ENCODE results near the gene B9D2. TPM values are rescaled to one million over a fixed set of nuclear protein-coding genes. Genes with fewer than 3 reads are reported as not detected.

Gene B9D2
- total RNA-seq, 2 donors from 2014 or later = 6.2 to 8.6 TPM

- ATAC-seq (no peak), DNase-seq (no peak)
- intact Hi-C loops (cut with DNase I, micrococcal nuclease) = no loop called here
These were observed 42.2 kb downstream of the B9D2 start for GRCh38 chr19:41321600-41322270.

GRCh38 chr19:41321204-41321599, 42.7 kb downstream of the B9D2 start:
- no peak for DNase-seq
- intact Hi-C loops (cut with DNase I, micrococcal nuclease) = no loop called here
- ATAC-seq = no peak

DNA sequence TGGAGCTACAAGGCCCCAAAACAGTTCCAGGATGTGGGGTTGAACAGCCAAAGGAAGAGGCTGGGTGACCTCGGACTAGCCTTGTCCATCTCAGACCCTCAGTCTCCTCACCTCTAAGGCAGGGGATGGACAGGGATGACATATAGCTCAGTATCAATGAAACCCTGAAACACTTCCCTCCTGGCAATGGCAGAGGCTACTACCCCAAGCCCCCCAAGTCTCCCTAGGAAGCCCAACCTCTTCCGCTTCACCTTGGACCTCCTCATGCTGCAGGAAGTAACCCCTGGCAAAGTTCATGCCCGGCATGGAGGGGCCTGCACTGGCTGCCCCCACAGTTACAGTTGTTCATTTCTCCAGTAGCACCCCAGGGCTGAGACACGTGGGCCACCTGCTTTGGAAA, 43.4 kb downstream of the B9D2 start:
- no peak for DNase-seq
- intact Hi-C loops (cut with DNase I, micrococcal nuclease) = no loop called here
- no peak for ATAC-seq

DNA sequence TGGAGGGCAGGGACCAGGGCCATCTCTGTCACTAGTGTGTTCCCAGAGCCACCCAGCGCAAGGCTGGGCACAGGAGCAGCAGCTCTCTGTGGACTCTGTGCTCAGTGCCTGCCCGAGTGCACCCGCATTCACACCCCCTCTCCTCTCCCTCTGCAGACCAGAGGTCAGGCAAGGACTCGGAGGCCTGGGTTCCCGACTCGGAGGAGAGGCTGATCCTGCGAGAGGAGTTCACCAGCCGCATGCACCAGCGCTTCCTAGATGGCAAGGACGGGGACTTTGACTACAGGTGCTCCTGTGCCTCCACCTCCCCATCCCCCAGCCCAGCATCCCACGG, 43.8 kb downstream of the B9D2 start:
- ATAC-seq (no peak), DNase-seq (no peak)
- intact Hi-C loops (cut with DNase I, micrococcal nuclease) = no loop called here

GRCh38 chr19:41319500-41320184, 44.3 kb downstream of the B9D2 start:
- no peak for DNase-seq
- intact Hi-C loops (cut with DNase I, micrococcal nuclease) = no loop called here
- ATAC-seq = no peak

DNA sequence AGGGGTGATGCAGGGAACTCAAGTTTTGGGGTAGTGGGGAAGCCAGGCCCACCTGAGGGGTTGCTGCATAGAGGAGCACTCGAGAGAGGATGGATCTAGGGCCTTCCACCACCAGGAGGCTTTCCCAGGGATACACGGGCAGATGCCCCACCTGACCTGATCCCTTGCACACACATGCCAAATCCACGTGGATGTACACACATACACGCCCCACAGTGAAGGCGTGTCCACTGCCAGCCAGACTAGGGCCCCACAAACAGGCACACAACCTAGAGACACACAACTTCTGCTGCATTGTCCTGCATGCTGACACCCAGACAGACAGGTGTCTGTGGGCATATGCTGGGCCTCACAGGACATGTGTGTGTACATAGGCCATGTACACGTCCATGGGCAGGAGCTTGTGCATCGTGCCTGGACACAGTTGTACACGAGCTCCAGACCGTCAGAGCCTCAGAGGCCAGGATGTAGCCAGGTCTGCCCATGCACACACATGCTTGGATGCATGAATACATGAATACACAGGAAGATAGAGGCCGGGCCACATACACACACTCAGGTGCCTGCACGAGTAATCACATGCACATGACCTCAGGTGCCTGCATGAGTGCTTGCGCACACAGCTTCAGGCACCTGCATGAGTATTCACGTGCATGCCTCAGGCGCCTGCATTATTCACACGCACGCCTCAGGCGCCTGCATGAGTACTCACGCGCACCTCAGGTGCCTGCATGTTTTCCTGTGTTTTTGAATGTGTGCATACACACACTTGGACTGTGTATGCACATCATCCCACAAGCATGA, 45.1 kb downstream of the B9D2 start:
- no peak for DNase-seq
- ATAC-seq = peak; percentile 24
- intact Hi-C loops (cut with DNase I, micrococcal nuclease) = no loop called here

DNA sequence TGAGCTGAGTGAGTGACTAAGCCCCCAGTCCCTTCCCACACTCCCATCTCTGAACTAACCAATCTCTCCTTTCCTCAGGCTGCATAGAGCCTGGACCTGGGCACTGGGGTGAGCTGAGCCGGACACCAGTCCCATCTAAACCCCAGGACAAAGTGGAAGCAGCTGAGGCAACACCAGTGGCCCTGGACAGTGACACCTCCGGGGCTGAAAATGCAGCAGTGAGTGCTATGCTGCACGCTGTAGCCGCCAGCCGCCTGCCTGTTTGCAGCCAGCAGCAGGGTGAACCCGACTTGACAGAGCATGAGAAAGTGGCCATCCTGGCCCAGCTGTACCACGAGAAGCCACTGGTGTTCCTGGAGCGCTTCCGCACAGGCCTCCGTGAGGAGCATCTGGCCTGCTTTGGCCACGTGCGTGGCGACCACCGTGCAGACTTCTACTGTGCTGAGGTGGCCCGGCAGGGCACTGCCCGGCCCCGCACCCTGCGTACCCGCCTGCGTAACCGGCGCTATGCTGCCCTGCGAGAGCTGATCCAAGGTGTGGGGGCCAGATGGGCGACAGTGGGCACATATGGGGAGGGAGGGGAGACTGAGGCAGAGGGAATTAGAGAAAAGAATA, 47.5 kb downstream of the B9D2 start:
- DNase-seq (no peak), ATAC-seq (no peak)
- intact Hi-C loops (cut with DNase I, micrococcal nuclease) = no loop called here

GRCh38 chr19:41311613-41312012, 52.3 kb downstream of the B9D2 start:
- no peak for DNase-seq
- intact Hi-C loops (cut with DNase I, micrococcal nuclease) = no loop called here
- ATAC-seq = no peak

- ATAC-seq (no peak), DNase-seq (no peak)
- intact Hi-C loops (cut with DNase I, micrococcal nuclease) = no loop called here
These were observed 52.9 kb downstream of the B9D2 start for GRCh38 chr19:41311072-41311471.

- DNase-seq (peak; percentile 83 to 88), ATAC-seq (peak; percentile 82)
- intact Hi-C loops (cut with DNase I, micrococcal nuclease) = no loop called here
These were observed 53.7 kb downstream of the B9D2 start, which contains the start of gene CCDC97 for GRCh38 chr19:41310033-41310831. CCDC97 (plus strand) TSS chr19:41310172; CDS start chr19:41310311, 139 bp downstream.

GRCh38 chr19:41309180-41310032, 54.5 kb downstream of the B9D2 start:
- peak; percentile 63 for ATAC-seq
- intact Hi-C loops (cut with DNase I, micrococcal nuclease) = loop anchor here in 1 of 2 donors (10.0 kb wide), 1 partner anchor 105 kb away; no protein-coding TSS in a partner anchor
- peak in 1 of 2 donors; percentile 42 for DNase-seq

DNA sequence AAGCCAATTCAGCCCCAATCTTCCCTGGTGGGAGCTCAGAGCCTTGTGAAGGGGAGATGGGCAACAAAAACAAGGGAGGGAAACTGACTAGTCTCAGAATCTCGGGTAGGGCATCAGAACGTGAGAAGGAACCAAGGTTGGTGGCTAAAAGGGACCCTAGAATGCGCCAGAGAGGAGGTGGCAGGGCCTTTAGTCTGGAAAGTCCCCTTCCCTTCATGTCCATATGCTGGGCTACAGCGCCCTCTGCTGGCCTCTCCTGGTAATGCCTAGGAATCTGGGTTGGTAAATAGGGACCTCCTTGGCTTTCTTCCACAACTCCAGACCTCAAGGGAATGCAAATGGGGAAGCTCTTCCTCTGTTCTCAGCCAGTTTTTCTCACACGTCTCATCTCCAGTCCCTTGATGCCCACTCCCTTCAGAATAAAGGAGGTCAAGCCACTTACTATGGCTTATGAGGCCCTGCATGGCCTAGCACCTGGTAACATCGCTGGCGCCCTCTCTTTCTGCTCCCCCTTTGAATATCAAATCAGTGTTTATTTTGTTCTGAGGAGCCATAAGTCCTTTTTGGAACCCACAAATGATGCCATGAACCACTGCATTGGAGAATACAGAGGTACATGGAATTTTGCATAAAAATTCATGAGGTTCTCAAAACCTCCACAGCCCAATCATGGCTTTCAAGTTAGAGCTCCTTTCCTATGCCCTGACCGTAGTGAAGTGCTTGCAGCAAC, 55.3 kb downstream of the B9D2 start:
- DNase-seq (peak; percentile 86 to 96), ATAC-seq (peak; percentile 54)

DNA sequence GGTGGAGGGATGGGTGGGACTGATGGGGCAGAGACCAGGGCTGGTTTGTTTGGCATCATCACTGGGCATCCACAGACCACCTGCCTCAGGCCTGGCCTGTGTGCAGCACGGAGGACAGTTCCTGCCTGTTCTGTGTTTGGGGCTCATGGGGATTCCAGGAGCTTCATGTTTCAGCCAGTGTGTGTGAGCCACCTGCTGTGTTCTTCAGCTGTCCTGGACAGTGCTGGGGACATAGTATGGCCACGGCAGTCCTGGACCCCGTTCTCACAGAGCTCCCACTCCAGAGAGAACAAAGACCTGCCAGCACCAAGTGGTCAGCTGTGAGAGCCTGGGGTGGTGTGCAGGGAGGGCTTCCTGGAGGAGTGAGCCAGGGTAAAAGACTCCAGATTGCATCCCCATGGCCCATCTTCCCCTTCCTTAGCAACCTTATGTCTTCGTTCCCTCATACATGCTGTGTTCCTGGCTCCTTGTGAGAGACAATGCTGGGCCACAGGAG, 55.9 kb downstream of the B9D2 start:
- intact Hi-C loops (cut with DNase I, micrococcal nuclease) = loop anchor here in 1 of 2 donors (10.0 kb wide), 1 partner anchor 103 kb away; no protein-coding TSS in a partner anchor
- no peak for DNase-seq
- ATAC-seq = no peak

More for the DNA sequence above, 55.3 kb downstream of the B9D2 start:
- intact Hi-C loops (cut with DNase I, micrococcal nuclease) = loop anchor here in 1 of 2 donors (10.0 kb wide), 1 partner anchor 104 kb away; no protein-coding TSS in a partner anchor

- no peak for ATAC-seq
- no peak for DNase-seq
- intact Hi-C loops (cut with DNase I, micrococcal nuclease) = loop anchor here in 1 of 2 donors (10.0 kb wide), 1 partner anchor 102 kb away; no protein-coding TSS in a partner anchor
These were observed 56.7 kb downstream of the B9D2 start for GRCh38 chr19:41307090-41307875.

- DNase-seq (no peak), ATAC-seq (no peak)
- intact Hi-C loops (cut with DNase I, micrococcal nuclease) = loop anchor here in 1 of 2 donors (10.0 kb wide), 1 partner anchor 101 kb away; no protein-coding TSS in a partner anchor
These were observed 57.8 kb downstream of the B9D2 start for GRCh38 chr19:41305927-41306793.

Measured in left colon (tissue), 2 donors.